ENCODE measurements around the gene MYADM.

- TF ChIP-seq CTCF (conservative IDR thresholded peaks at IDR 0.05 in 1 of 2, IDR thresholded peaks at IDR 0.05 in 1 of 2; ENCODE audit: extremely low read depth in 1 of 2, insufficient read depth in 1 of 2, low read depth in 1 of 2, low read length in 2 of 2) = no peak
- no peak for TF ChIP-seq EZH2 (IDR thresholded peaks at IDR 0.05; ENCODE audit: borderline replicate concordance, low read length)
Measured at GRCh38 chr19:53868892-53869804, 1.5 kb downstream of the MYADM start.

Measured in mammary epithelial cell (primary cell).